Measurements from ENCODE around the gene PPIA.
"Not testable (repeated sequence)": the region's sequence is repeated elsewhere in the genome, so short reads cannot be mapped to it uniquely, and the experiment has no call there.

Gene PPIA

GRCh38 chr7:44823255-44823781 is 26.8 kb downstream of the PPIA start:
- ChIA-PET POLR2A (interaction anchor here (0.6 kb wide), 1 partner anchor 493 kb away, joined by 3 read pairs; no protein-coding TSS in a partner anchor), CTCF (interaction anchor here (0.9 to 1.3 kb wide), 3 partner anchors 24 to 99 kb away, joined by 3 read pairs; no protein-coding TSS in a partner anchor)
- DNase-seq (ENCODE audit: extremely low spot score), result no peak
- TF ChIP-seq CTCF (IDR thresholded peaks at IDR 0.05; ENCODE audit: control extremely low read depth, extremely low read depth, low read depth, missing control alignments), result no peak

- DNase-seq (ENCODE audit: extremely low spot score), result no peak
- ChIA-PET CTCF (interaction anchor here (1.2 to 4.4 kb wide), 2 partner anchors 22 to 260 kb away, joined by 4 to 17 read pairs; partner anchors contain the start of gene H2AZ2), POLR2A (no interaction called here)
- TF ChIP-seq CTCF (IDR thresholded peaks at IDR 0.05; ENCODE audit: control extremely low read depth, extremely low read depth, low read depth, missing control alignments), result no peak
Observed at GRCh38 chr7:44824894-44825526, 28.5 kb downstream of the PPIA start.

DNA sequence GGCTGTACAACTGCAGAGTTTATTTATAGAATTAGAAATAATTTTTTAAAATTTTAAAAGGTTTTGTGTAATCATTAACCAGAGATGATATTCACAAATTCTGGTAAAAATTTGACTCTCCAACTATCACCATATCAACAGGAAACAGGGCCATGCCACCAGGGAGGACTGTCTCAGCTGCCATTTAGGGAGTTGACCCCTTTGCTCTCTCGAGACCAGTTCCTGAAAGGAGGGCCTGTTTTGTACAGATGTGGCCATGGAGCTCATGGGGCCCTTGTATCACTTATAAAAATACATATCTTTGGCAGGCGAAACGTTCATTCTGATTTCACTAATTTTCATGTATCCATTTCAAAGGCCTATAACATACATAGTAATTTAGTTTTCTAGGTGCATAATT is 31.1 kb downstream of the PPIA start:
- TF ChIP-seq CTCF (IDR thresholded peaks at IDR 0.05; ENCODE audit: control extremely low read depth, extremely low read depth, low read depth, missing control alignments), result no peak
- no peak for DNase-seq (ENCODE audit: extremely low spot score)
- ChIA-PET POLR2A (no interaction called here), CTCF (interaction anchor here (1.2 to 4.4 kb wide), 3 partner anchors 9 to 30 kb away, joined by 3 to 17 read pairs (median 10); partner anchors contain the start of gene H2AZ2)

DNA sequence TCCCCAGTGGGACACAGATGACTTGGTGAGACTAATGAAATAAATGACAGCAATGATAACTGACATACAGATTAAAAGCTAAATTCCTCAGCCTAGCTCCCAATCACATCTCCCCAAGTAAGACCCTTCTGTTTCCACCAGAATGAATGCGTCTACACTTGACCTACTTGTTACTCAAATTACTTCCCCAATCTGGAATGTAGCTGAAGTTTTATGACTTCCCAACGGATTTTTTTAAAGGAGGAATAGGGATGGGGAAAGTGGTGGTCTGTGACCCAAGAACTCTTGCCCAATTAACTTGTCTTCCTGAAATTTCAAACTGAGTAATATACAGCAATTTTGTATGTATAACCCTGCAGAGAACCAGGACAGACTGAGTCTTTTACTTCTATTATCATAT is 42.3 kb downstream of the PPIA start:
- DNase-seq (ENCODE audit: extremely low spot score), result no peak
- CTCF ChIA-PET, result interaction anchor here (1.2 to 2.6 kb wide), 2 partner anchors 9 to 18 kb away, joined by 4 to 16 read pairs; partner anchors contain the start of gene H2AZ2
- POLR2A ChIA-PET, result no interaction called here
- no peak for TF ChIP-seq CTCF (IDR thresholded peaks at IDR 0.05; ENCODE audit: control extremely low read depth, extremely low read depth, low read depth, missing control alignments)

GRCh38 chr7:44842675-44843074 is 46.2 kb downstream of the PPIA start:
- CTCF ChIA-PET, result interaction anchor here (8.3 kb wide), 1 partner anchor 15 kb away, joined by 54 read pairs; no protein-coding TSS in a partner anchor
- POLR2A ChIA-PET; DNase-seq (ENCODE audit: extremely low spot score): not testable (repeated sequence)

DNA sequence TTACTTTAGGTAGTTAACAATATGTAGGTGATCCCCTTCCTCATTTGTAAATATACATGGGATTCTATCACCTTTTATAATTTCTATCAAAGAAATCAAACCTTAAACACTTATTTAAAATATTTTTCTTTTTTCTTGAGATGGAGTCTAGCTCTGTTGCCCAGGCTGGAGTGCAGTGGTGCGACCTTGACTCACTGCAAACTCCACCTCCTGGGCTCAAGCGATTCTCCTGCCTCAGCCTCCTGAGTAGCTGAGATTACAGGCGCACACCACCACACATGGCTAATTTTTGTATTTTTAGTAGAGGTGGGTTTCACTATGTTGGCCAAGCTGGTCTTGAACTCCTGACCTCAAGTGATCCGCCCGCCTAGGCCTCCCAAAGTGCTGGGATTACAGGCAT is 47.0 kb downstream of the PPIA start:
- POLR2A ChIA-PET, result interaction anchor here (0.6 kb wide), 2 partner anchors 14 to 122 kb away, joined by 3 to 4 read pairs; no protein-coding TSS in a partner anchor
- CTCF ChIA-PET, result interaction anchor here (1.0 to 8.3 kb wide), 3 partner anchors 12 to 41 kb away, joined by 4 to 54 read pairs (median 4); no protein-coding TSS in a partner anchor
- not testable (repeated sequence) for DNase-seq (ENCODE audit: extremely low spot score)

DNA sequence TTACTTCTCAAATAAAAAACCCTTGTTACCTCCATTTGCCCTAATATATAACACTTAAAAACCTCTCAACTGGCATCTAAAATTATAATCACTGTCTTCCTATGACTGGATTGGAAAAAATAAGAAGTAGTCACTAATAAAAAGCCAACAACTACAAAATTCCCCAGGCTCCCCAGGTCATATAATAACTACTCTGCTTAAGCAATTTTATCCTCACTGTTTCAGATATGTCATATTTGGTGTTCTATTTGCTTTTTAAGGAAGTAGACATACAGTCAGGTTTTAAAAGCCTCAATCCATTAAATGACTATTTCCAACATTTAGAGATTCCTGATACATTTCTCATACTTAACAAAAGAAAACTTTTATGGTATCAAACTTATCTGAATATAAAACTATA is 49.0 kb downstream of the PPIA start:
- ChIA-PET POLR2A (no interaction called here), CTCF (interaction anchor here (0.7 to 8.3 kb wide), 11 partner anchors 9 to 263 kb away, joined by 3 to 54 read pairs (median 4); partner anchors contain the start of gene TMED4)
- DNase-seq (ENCODE audit: extremely low spot score), result no peak
- TF ChIP-seq CTCF (IDR thresholded peaks at IDR 0.05; ENCODE audit: control extremely low read depth, extremely low read depth, low read depth, missing control alignments), result no peak

GRCh38 chr7:44846390-44846789 is 49.9 kb downstream of the PPIA start:
- CTCF ChIA-PET, result interaction anchor here (0.6 to 14.8 kb wide), 20 partner anchors 8 to 290 kb away, joined by 3 to 158 read pairs (median 4); partner anchors contain the start of genes DDX56 and TMED4
- POLR2A ChIA-PET; DNase-seq (ENCODE audit: extremely low spot score): not testable (repeated sequence)

Data from GM10248 (cell line).